ENCODE data around the gene EFS.
A peak's percentile ranks its signal among the peaks of the same experiment; 100 is the strongest.

The EFS gene

GRCh38 chr14:23324455-23324846, 40.5 kb downstream of the EFS start:
- no peak for DNase-seq

GRCh38 chr14:23323838-23324454, 41.0 kb downstream of the EFS start:
- no peak for DNase-seq

- no peak for DNase-seq
Observed at GRCh38 chr14:23322568-23323517, 42.1 kb downstream of the EFS start.

GRCh38 chr14:23321572-23322547, 43.1 kb downstream of the EFS start:
- peak; percentile 48 for DNase-seq

GRCh38 chr14:23320584-23321571, 44.1 kb downstream of the EFS start, which contains the start of gene PABPN1:
Gene PABPN1 (plus strand): TSS chr14:23321457. CDS start chr14:23321470, 13 bp downstream.
- peak; percentile 100 for DNase-seq

- DNase-seq, result no peak
Observed at GRCh38 chr14:23319746-23320583, 45.0 kb downstream of the EFS start.

- no peak for DNase-seq
Observed at GRCh38 chr14:23316300-23316699, 48.7 kb downstream of the EFS start.

GRCh38 chr14:23310546-23310945, 54.4 kb downstream of the EFS start:
- DNase-seq, result no peak

GRCh38 chr14:23308721-23309445, 56.1 kb downstream of the EFS start:
- no peak for DNase-seq

- DNase-seq, result no peak
Observed at GRCh38 chr14:23307687-23308644, 57.0 kb downstream of the EFS start.

- no peak for DNase-seq
Observed at GRCh38 chr14:23307146-23307530, 57.8 kb downstream of the EFS start.

GRCh38 chr14:23306412-23307145, 58.4 kb downstream of the EFS start, which contains the start of gene BCL2L2:
Gene BCL2L2 (plus strand): TSS chr14:23306833. CDS start chr14:23307768, 935 bp downstream.
- peak; percentile 91 for DNase-seq

All from fibroblast of skin of scalp (primary cell).